Panc1 (cell line): ENCODE data around the gene NT5DC3. TPM values are rescaled to one million over a fixed set of nuclear protein-coding genes. Genes with fewer than 3 reads are reported as not detected.

Source experiments
- ATAC-seq: fragments of 200-7000 bp; cut with Tn5 transposase; 2 replicates; pipeline ENCODE4 v1.9.1; 2020; ENCODE audit warnings: mild to moderate bottlenecking, moderate library complexity
- BruUV-seq: library from RNA; stranded (reverse); fragments of 400-500 nt; replicated peaks from 2 replicates; lab custom pipeline; 2021; lab: Mats Ljungman, UMichigan
- CTCF ChIA-PET: fragments of 300-600 bp; sonication (Branson Sonifier 250); formaldehyde crosslinking; loops from one replicate; lab custom pipeline; 2022; ENCODE audit warnings: antibody characterized with exemption; lab: Charles Lee
- POLR2A ChIA-PET: fragments of 300-600 bp; sonication (Branson Sonifier 250); formaldehyde crosslinking; loops from one replicate; lab custom pipeline; 2022; ENCODE audit warnings: antibody characterized with exemption; lab: Charles Lee
- DNase-seq: peaks from one replicate; pipeline ENCODE4 v3.0.0-alpha.2; 2010; ENCODE audit warnings: low read depth, low spot score
- H3K27ac ChIP-seq: 2 replicates; pipeline ENCODE4 v1.5.1; 2011; ENCODE audit warnings: mild to moderate bottlenecking, low read length, inconsistent platforms
- H3K27me3 ChIP-seq: fragments of 200-500 bp; sonication (Bioruptor generic); 2 replicates; pipeline ENCODE4 v1.6.0; 2014; ENCODE audit warnings: low read length, inconsistent platforms; ENCODE audit not compliant: control insufficient read depth, insufficient read depth
- H3K36me3 ChIP-seq: fragments of 200-500 bp; sonication (Bioruptor generic); 2 replicates; pipeline ENCODE4 v1.5.1; 2014; ENCODE audit warnings: inconsistent platforms, mild to moderate bottlenecking, low read length, moderate library complexity; ENCODE audit not compliant: control insufficient read depth, insufficient read depth
- H3K4me1 ChIP-seq: 2 replicates; pipeline ENCODE4 v1.5.1; 2011; ENCODE audit warnings: inconsistent platforms, mild to moderate bottlenecking, low read length, moderate library complexity; ENCODE audit not compliant: control insufficient read depth, insufficient read depth
- H3K4me3 ChIP-seq, 2 experiments: 2 replicates each; pipeline ENCODE4 v1.5.1; 2011 to 2012; ENCODE audit warnings: low read depth in 2 of 2, low read length in 2 of 2, mild to moderate bottlenecking in 2 of 2, inconsistent platforms in 1 of 2, moderate library complexity in 1 of 2
- H3K9me3 ChIP-seq: fragments of 200-500 bp; sonication (Bioruptor generic); 2 replicates; pipeline ENCODE4 v1.5.1; 2014; ENCODE audit warnings: low read depth, mild to moderate bottlenecking, inconsistent platforms, low read length, moderate library complexity; ENCODE audit not compliant: control insufficient read depth, insufficient read depth
- CTCF ChIP-seq: fragments of 450-650 bp; IDR thresholded peaks from 2 replicates; pipeline ENCODE4 v1.5.1; 2017; ENCODE audit warnings: mild to moderate bottlenecking
- POLR2AphosphoS5 ChIP-seq: IDR thresholded peaks from 2 replicates; pipeline ENCODE4 v1.6.1; 2012; ENCODE audit warnings: mild to moderate bottlenecking, low read depth, low read length, moderate library complexity
- REST ChIP-seq, 2 experiments: IDR thresholded peaks; 2 replicates each; pipeline ENCODE4 v1.6.1; 2011 to 2012; ENCODE audit warnings: low read depth in 2 of 2, control low read depth in 1 of 2, low read length in 1 of 2, mild to moderate bottlenecking in 1 of 2, moderate library complexity in 1 of 2; ENCODE audit not compliant: insufficient read depth in 1 of 2
- SIN3A ChIP-seq: IDR thresholded peaks from 2 replicates; pipeline ENCODE4 v1.6.1; 2012; ENCODE audit warnings: low read depth, mild to moderate bottlenecking, low read length, moderate library complexity, borderline replicate concordance; ENCODE audit not compliant: insufficient read depth
- TCF7L2 ChIP-seq: IDR thresholded peaks from 2 replicates; pipeline ENCODE4 v1.6.1; 2011; ENCODE audit warnings: mild to moderate bottlenecking, low read depth, low read length, inconsistent platforms
- in situ Hi-C: cut with HindIII; loops from 2 replicates; pipeline ENCODE4 v1.10.0; 2016; ENCODE audit warnings: low sequenced_read_pairs, low pct_unique_long_range_greater_than_20kb
- intact Hi-C: fragments of 100-400 bp; cut with micrococcal nuclease; formaldehyde crosslinking; loops from one replicate; pipeline ENCODE4 v1.10.0; 2022; ENCODE audit not compliant: unreplicated experiment
- total RNA-seq: library from RNA; stranded (reverse); gene quantifications from one replicate; pipeline ENCODE4 v1.2.1, GENCODE V29; 2021; ENCODE audit not compliant: unreplicated experiment

NT5DC3 gene
- total RNA-seq, 1 experiment from 2014 or later = 24.9 TPM

GRCh38 chr12:103742349-103742932, 98.6 kb downstream of the NT5DC3 start:
- DNase-seq (no peak), ATAC-seq (no peak)
- no peak overlapping the region for H3K27ac ChIP-seq
- in situ Hi-C loops = no loop called here
- H3K27me3 ChIP-seq = no peaks in the 10 kb centered on the region
- CTCF ChIA-PET = no interaction called here
- no peak overlapping the region for H3K4me3 ChIP-seq
- no TSS peak for BruUV-seq
- no peaks in the 10 kb centered on the region for H3K4me1 ChIP-seq
- intact Hi-C loops = loop anchor here (10.0 kb wide), 1 partner anchor 168 kb away; no protein-coding TSS in a partner anchor
- H3K9me3 ChIP-seq = no peaks in the 10 kb centered on the region
- POLR2A ChIA-PET = no interaction called here
- TF ChIP-seq CTCF (no peak), TCF7L2 (no peak), SIN3A (no peak), REST (IDR thresholded peaks at IDR 0.05; ENCODE audit: insufficient read depth in 1 of 2, low read depth in 2 of 2, low read length in 1 of 2) (no peak), POLR2AphosphoS5 (no peak)
- H3K36me3 ChIP-seq = no peaks in the 10 kb centered on the region

- ATAC-seq (no peak), DNase-seq (no peak)
- Histone ChIP-seq H3K4me1 (no peaks in the 10 kb centered on the region), H3K4me3 (no peak overlapping the region), H3K27me3 (peaks cover 11% of the 10 kb centered on the region), H3K27ac (no peak overlapping the region), H3K36me3 (no peaks in the 10 kb centered on the region), H3K9me3 (no peaks in the 10 kb centered on the region)
- in situ Hi-C loops = no loop called here
- ChIA-PET POLR2A (no interaction called here), CTCF (no interaction called here)
- BruUV-seq = no TSS peak
- intact Hi-C loops = no loop called here
- TF ChIP-seq REST (IDR thresholded peaks at IDR 0.05; ENCODE audit: insufficient read depth in 1 of 2, low read depth in 2 of 2, low read length in 1 of 2) (no peak), POLR2AphosphoS5 (no peak), CTCF (no peak), TCF7L2 (no peak), SIN3A (no peak)
Observed at GRCh38 chr12:103737881-103738280, 103.2 kb downstream of the NT5DC3 start.
